ENCODE data around the gene FN3K. TPM values are rescaled to one million over a fixed set of nuclear protein-coding genes. Genes with fewer than 3 reads are reported as not detected.

Gene FN3K
- total and polyA plus RNA-seq, 2 of the 13 experiments (the other 11 are each of a cell fraction or from before 2014, with no cell fraction given) = 3.5 to 12.2 TPM

DNA sequence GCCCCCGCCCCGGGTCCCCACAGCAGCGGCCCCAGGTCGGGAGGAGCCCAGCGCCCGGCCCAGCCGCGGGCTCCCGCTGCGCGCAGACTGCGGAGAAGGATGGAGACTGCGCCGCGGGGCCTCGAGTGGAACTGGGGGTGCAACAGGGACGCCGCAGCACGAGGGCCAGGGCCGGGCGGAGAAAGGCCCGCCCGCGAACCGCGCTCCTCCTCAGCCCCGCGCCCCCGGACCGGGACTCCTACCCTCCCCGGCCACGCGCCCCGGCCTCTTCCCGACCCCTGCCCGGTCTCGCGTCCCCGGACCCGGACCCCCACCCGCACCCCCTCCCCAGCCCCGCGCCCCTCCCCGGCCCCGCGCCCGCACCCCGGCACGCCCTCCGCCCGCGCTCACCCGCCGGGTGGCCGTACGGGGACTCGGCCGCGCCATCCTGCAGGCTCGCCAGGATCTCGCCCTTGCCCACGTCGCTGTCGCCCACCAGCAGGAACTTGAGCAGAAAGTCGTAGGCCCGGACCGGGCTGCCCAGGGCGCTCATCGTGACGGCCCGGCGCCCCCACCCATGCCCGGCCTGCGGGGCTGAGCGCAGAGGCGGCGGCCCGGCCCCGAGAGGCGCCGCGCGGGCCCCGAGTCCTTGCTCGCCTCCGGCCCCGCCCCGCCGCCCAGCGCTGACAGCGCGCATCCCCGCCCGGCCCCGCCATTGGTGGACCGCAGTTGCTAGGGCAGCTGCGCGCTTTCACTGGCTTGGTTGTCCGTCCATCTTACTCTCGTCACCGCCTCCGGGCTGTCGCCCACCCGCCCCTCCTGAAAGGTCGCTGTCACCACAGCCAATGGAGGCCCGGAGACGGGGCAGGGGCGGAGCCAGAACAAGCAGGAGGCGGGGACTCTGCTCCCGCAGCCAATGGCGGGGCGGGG, 37.1 kb upstream of the FN3K start, which contains the start of gene RAB40B (continued):
- no peak for TF ChIP-seq ZNF264 (CRISPR knock-in tag; IDR thresholded peaks at IDR 0.05)
- no peak for TF ChIP-seq ZNF282 (IDR thresholded peaks at IDR 0.05; ENCODE audit: partially characterized antibody)
- peak; percentile 99 for TF ChIP-seq SP4 (CRISPR knock-in tag; IDR thresholded peaks at IDR 0.05)
- TF ChIP-seq EZH2 (conservative IDR thresholded peaks at IDR 0.05; ENCODE audit: low read depth, low read length) = no peak
- no peak for TF ChIP-seq ZSCAN9 (CRISPR knock-in tag; IDR thresholded peaks at IDR 0.05; ENCODE audit: borderline replicate concordance)
- TF ChIP-seq ZMAT3 (CRISPR knock-in tag; conservative IDR thresholded peaks at IDR 0.05) = no peak
- no peak; the same call in 1 of the 2 replicates for TF ChIP-seq HOXA5 (CRISPR knock-in tag; IDR thresholded peaks at IDR 0.05)
- no peak for TF ChIP-seq ZFP36L2 (CRISPR knock-in tag; IDR thresholded peaks at IDR 0.05)
- TF ChIP-seq NFKB2 (CRISPR knock-in tag; IDR thresholded peaks at IDR 0.05; ENCODE audit: borderline replicate concordance) = no peak
- TF ChIP-seq, protein P1, sequence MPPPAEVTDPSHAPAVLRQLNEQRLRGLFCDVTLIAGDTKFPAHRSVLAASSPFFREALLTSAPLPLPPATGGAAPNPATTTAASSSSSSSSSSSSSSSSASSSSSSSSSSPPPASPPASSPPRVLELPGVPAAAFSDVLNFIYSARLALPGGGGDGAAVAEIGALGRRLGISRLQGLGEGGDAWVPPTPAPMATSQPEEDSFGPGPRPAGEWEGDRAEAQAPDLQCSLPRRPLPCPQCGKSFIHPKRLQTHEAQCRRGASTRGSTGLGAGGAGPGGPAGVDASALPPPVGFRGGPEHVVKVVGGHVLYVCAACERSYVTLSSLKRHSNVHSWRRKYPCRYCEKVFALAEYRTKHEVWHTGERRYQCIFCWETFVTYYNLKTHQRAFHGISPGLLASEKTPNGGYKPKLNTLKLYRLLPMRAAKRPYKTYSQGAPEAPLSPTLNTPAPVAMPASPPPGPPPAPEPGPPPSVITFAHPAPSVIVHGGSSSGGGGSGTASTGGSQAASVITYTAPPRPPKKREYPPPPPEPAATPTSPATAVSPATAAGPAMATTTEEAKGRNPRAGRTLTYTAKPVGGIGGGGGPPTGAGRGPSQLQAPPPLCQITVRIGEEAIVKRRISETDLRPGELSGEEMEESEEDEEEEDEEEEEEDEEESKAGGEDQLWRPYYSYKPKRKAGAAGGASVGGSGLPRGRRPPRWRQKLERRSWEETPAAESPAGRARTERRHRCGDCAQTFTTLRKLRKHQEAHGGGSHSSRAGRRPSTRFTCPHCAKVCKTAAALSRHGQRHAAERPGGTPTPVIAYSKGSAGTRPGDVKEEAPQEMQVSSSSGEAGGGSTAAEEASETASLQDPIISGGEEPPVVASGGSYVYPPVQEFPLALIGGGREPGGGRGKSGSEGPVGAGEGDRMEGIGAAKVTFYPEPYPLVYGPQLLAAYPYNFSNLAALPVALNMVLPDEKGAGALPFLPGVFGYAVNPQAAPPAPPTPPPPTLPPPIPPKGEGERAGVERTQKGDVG (CRISPR knock-in tag; IDR thresholded peaks at IDR 0.05; ENCODE audit: borderline replicate concordance) = no peak
- no peak for TF ChIP-seq CBX2 (IDR thresholded peaks at IDR 0.05; ENCODE audit: low read depth, low read length)
- TF ChIP-seq CBX2 (CRISPR knock-in tag; IDR thresholded peaks at IDR 0.05; ENCODE audit: low read depth) = no peak
- no peak for TF ChIP-seq PHB2 (IDR thresholded peaks at IDR 0.05; ENCODE audit: partially characterized antibody)
- TF ChIP-seq HDAC1 (CRISPR knock-in tag; IDR thresholded peaks at IDR 0.05) = no peak
- no peak for TF ChIP-seq ZNF547 (CRISPR knock-in tag; IDR thresholded peaks at IDR 0.05)
- 0 out of 2 replicates have a peak, but pooled peaks have one; percentile 10 for TF ChIP-seq ARID4A (CRISPR knock-in tag; IDR thresholded peaks at IDR 0.05; ENCODE audit: borderline replicate concordance)
- no peak for TF ChIP-seq BRCA1 (CRISPR knock-in tag; IDR thresholded peaks at IDR 0.05)
- no peak for TF ChIP-seq RCOR2 (CRISPR knock-in tag; IDR thresholded peaks at IDR 0.05)
- TF ChIP-seq ISX (CRISPR knock-in tag; conservative IDR thresholded peaks at IDR 0.05) = no peak
- TF ChIP-seq ZNF746 (CRISPR knock-in tag; IDR thresholded peaks at IDR 0.05) = no peak
- TF ChIP-seq FOXM1 (CRISPR knock-in tag; IDR thresholded peaks at IDR 0.05) = no peak
- TF ChIP-seq ZBTB3 (CRISPR knock-in tag; IDR thresholded peaks at IDR 0.05; ENCODE audit: borderline replicate concordance, low read depth) = no peak
- no peak for TF ChIP-seq POLR2G (IDR thresholded peaks at IDR 0.05; ENCODE audit: low read depth, low read length)
- TF ChIP-seq ZNF558 (CRISPR knock-in tag; IDR thresholded peaks at IDR 0.05; ENCODE audit: borderline replicate concordance) = peak; percentile 48; the same call in 1 of the 2 replicates
